Measurements from ENCODE around the gene TSPAN15.

Gene TSPAN15

DNA sequence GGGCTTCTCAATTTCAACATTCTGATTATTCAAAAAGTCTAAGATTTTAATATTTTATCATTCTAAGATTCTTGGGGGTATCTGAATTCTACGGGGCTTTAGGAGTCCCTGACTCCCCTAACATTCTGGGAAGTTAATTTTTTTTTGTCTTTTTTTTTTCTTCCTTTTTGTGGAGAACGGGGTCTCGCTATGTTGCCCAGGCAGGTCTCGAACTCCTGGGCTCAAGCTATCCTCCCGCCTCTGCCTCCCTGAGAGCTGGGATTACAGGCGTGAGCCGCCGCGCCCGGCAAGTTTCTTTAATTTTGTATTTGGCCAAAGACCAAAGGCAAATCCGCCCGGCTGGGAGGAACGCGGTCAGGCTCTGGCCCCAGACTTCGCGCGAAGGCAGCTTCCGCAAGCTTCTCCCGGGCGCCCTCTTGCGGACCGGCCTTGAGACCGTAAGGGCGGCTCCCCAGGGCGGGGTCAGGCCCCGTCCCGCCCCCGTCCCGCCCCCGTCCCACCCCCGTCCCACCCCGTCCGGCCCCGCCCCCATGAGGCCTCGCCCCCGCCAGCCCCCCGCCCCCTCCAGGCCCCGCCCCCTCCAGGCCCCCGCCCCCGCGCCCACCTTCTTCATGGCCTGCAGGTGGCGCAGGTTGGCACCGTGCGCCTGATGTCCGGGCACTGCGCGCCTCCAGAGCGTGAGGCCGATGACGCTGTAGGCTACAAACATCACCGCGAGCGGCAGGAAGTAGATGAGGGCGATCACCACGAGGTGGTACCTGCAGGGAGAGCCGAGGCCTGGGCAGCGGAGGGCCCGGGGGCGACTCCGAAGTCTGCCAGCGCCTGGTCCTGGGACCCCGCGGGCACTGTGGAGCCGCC is 42.7 kb upstream of the TSPAN15 start (continued):
- TF ChIP-seq ZBTB8A (tag by site-specific recombination; IDR thresholded peaks at IDR 0.05) (peak; percentile 90), ZNF658 (tag by site-specific recombination; IDR thresholded peaks at IDR 0.05) (no peak), ZNF530 (tag by site-specific recombination; IDR thresholded peaks at IDR 0.05; ENCODE audit: low read depth) (no peak)

- TF ChIP-seq, protein P1, sequence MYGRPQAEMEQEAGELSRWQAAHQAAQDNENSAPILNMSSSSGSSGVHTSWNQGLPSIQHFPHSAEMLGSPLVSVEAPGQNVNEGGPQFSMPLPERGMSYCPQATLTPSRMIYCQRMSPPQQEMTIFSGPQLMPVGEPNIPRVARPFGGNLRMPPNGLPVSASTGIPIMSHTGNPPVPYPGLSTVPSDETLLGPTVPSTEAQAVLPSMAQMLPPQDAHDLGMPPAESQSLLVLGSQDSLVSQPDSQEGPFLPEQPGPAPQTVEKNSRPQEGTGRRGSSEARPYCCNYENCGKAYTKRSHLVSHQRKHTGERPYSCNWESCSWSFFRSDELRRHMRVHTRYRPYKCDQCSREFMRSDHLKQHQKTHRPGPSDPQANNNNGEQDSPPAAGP (tag by site-specific recombination; IDR thresholded peaks at IDR 0.05) = 0 out of 2 replicates have a peak, but pooled peaks have one; percentile 2
- TF ChIP-seq, protein P2, sequence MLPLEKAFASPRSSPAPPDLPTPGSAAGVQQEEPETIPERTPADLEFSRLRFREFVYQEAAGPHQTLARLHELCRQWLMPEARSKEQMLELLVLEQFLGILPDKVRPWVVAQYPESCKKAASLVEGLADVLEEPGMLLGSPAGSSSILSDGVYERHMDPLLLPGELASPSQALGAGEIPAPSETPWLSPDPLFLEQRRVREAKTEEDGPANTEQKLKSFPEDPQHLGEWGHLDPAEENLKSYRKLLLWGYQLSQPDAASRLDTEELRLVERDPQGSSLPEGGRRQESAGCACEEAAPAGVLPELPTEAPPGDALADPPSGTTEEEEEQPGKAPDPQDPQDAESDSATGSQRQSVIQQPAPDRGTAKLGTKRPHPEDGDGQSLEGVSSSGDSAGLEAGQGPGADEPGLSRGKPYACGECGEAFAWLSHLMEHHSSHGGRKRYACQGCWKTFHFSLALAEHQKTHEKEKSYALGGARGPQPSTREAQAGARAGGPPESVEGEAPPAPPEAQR (tag by site-specific recombination; IDR thresholded peaks at IDR 0.05) = no peak
- TF ChIP-seq ZBTB11 (tag by site-specific recombination; conservative IDR thresholded peaks at IDR 0.05; ENCODE audit: low read depth) (peak; percentile 39; the same call in 1 of the 2 replicates), ZNF335 (tag by site-specific recombination; conservative IDR thresholded peaks at IDR 0.05) (peak; percentile 78)
- ChIA-PET CTCF (interaction anchor here (1.0 to 2.4 kb wide), 6 partner anchors 16 to 99 kb away, joined by 3 to 28 read pairs (median 4); no protein-coding TSS in a partner anchor), POLR2A (no interaction called here)
- Histone ChIP-seq H3K27ac (ENCODE audit: extremely low read depth, low read depth, low read length) (no peak overlapping the region), H3K9me3 (ENCODE audit: control insufficient read depth, insufficient read depth, low read depth, low read length) (no peaks in the 10 kb centered on the region), H3K4me3 (ENCODE audit: low read depth, low read length) (no peak overlapping the region), H3K36me3 (ENCODE audit: control insufficient read depth in 2 of 2, insufficient read depth in 1 of 2, low read length in 2 of 2) (no peaks in the 10 kb centered on the region), H3K4me1 (ENCODE audit: control insufficient read depth, insufficient read depth, low read length) (no peaks in the 10 kb centered on the region; the same call in 1 of the 2 replicates)
Measured at GRCh38 chr10:69409176-69409495, 42.1 kb upstream of the TSPAN15 start.

- POLR2A ChIA-PET = no interaction called here
- H3K36me3 ChIP-seq (ENCODE audit: control insufficient read depth in 2 of 2, insufficient read depth in 1 of 2, low read length in 2 of 2) = no peaks in the 10 kb centered on the region
- H3K27ac ChIP-seq (ENCODE audit: extremely low read depth, low read depth, low read length) = no peak overlapping the region
- CTCF ChIA-PET = interaction anchor here (1.0 to 2.1 kb wide), 2 partner anchors 40 to 98 kb away, joined by 4 to 9 read pairs; no protein-coding TSS in a partner anchor
- no peak overlapping the region for H3K4me3 ChIP-seq (ENCODE audit: low read depth, low read length)
- H3K4me1 ChIP-seq (ENCODE audit: control insufficient read depth, insufficient read depth, low read length) = no peaks in the 10 kb centered on the region; the same call in 1 of the 2 replicates
- TF ChIP-seq ZNF404 (tag by site-specific recombination; IDR thresholded peaks at IDR 0.05) (no peak), ZSCAN23 (tag by site-specific recombination; IDR thresholded peaks at IDR 0.05) (no peak), ZNF221 (tag by site-specific recombination; IDR thresholded peaks at IDR 0.05; ENCODE audit: borderline replicate concordance) (no peak), ZNF132 (tag by site-specific recombination; IDR thresholded peaks at IDR 0.05; ENCODE audit: borderline replicate concordance) (no peak), KLF10 (tag by site-specific recombination; IDR thresholded peaks at IDR 0.05) (no peak), ZNF654 (tag by site-specific recombination; IDR thresholded peaks at IDR 0.05; ENCODE audit: low read depth) (no peak), ZNF112 (tag by site-specific recombination; IDR thresholded peaks at IDR 0.05) (no peak), ZNF768 (tag by site-specific recombination; IDR thresholded peaks at IDR 0.05) (no peak), ZNF292 (tag by site-specific recombination; IDR thresholded peaks at IDR 0.05; ENCODE audit: borderline replicate concordance, low read depth) (no peak)
- no peaks in the 10 kb centered on the region for H3K9me3 ChIP-seq (ENCODE audit: control insufficient read depth, insufficient read depth, low read depth, low read length)
Measured at GRCh38 chr10:69409968-69410367, 41.3 kb upstream of the TSPAN15 start.
